GM12878 (cell line): ENCODE measurements around the gene XIRP1. TPM values are rescaled to one million over a fixed set of nuclear protein-coding genes. Genes with fewer than 3 reads are reported as not detected.

Experiments
- ATAC-seq: fragments of 200-7000 bp; cut with Tn5 transposase; 3 replicates; pipeline ENCODE4 v1.9.1; 2020; ENCODE audit warnings: mild to moderate bottlenecking, moderate library complexity
- BruUV-seq: library from RNA; stranded (reverse); fragments of 400-500 nt; replicated peaks from 2 replicates; lab custom pipeline; 2021; lab: Mats Ljungman, UMichigan
- CTCF ChIA-PET: fragments of 300-600 bp; sonication (Branson Sonifier 250); formaldehyde crosslinking; extraction: SDS; loops from one replicate; lab custom pipeline; 2021; ENCODE audit warnings: inconsistent platforms; lab: Yijun Ruan, JAX
- POLR2A ChIA-PET: fragments of 350-600 bp; formaldehyde crosslinking; extraction: SDS; loops from one replicate; lab custom pipeline; 2021; ENCODE audit warnings: inconsistent platforms; lab: Charles Lee
- RAD21 ChIA-PET: fragments of 300-600 bp; sonication (Branson Sonifier 250); formaldehyde crosslinking; loops from one replicate; lab custom pipeline; 2023; ENCODE audit warnings: antibody characterized with exemption; ENCODE audit not compliant: unreplicated experiment; lab: Charles Lee
- SMC1A ChIA-PET: fragments of 300-600 bp; sonication (Branson Sonifier 250); formaldehyde crosslinking; loops from one replicate; lab custom pipeline; 2023; ENCODE audit not compliant: unreplicated experiment, uncharacterized antibody; lab: Charles Lee
- DNase-seq: peaks from one replicate; pipeline ENCODE4 v3.0.0-alpha.2; 2011; ENCODE audit warnings: low read depth, low spot score
- FAIRE-seq: peaks from 3 replicates; lab custom pipeline; 2011; peaks lifted over from hg19 to GRCh38; lab: Jason Lieb, UNC
- H2AFZ ChIP-seq: 2 replicates; pipeline ENCODE4 v1.6.0; 2011; ENCODE audit warnings: low read depth, low read length, control low read depth; ENCODE audit not compliant: control insufficient read depth
- H3K27ac ChIP-seq: 2 replicates; pipeline ENCODE4 v1.5.1; 2011; ENCODE audit warnings: control low read depth; ENCODE audit not compliant: control insufficient read depth, insufficient read depth
- H3K27me3 ChIP-seq, 2 experiments: replicated peaks in 1 of 2; 2 replicates each; pipeline versions ENCODE4 v1.6.0 to v1.6.1; 2011; ENCODE audit warnings: low read length in 1 of 2; ENCODE audit not compliant: control insufficient read depth in 2 of 2, insufficient read depth in 2 of 2
- H3K36me3 ChIP-seq, 2 experiments: 2 replicates each; pipeline ENCODE4 v1.5.1; 2011; ENCODE audit warnings: low read length in 1 of 2; ENCODE audit not compliant: control insufficient read depth in 2 of 2, insufficient read depth in 2 of 2
- H3K4me1 ChIP-seq: 2 replicates; pipeline ENCODE4 v1.6.1; 2011; ENCODE audit warnings: mild to moderate bottlenecking, low read length, moderate library complexity, mixed read lengths; ENCODE audit not compliant: control insufficient read depth, insufficient read depth
- H3K4me2 ChIP-seq: 2 replicates; pipeline ENCODE4 v1.6.0; 2011; ENCODE audit warnings: control low read depth; ENCODE audit not compliant: control insufficient read depth, insufficient read depth
- H3K4me3 ChIP-seq: fragments of 200-600 bp; sonication (generic); 2 replicates; pipeline ENCODE4 v1.5.1; 2016
- H3K79me2 ChIP-seq: 2 replicates; pipeline ENCODE4 v1.6.0; 2011; ENCODE audit warnings: low read length; ENCODE audit not compliant: control insufficient read depth, insufficient read depth
- H3K9ac ChIP-seq: 2 replicates; pipeline ENCODE4 v1.8.0; 2011; ENCODE audit warnings: low read length, control low read depth, mixed read lengths; ENCODE audit not compliant: control insufficient read depth, insufficient read depth
- H3K9me3 ChIP-seq: replicated peaks from 3 replicates; pipeline ENCODE4 v1.5.1; 2011; ENCODE audit warnings: mild to moderate bottlenecking, low read length; ENCODE audit not compliant: control insufficient read depth, insufficient read depth
- H4K20me1 ChIP-seq: 2 replicates; pipeline ENCODE4 v1.6.0; 2011; ENCODE audit not compliant: control insufficient read depth, insufficient read depth
- BHLHE40 ChIP-seq, 2 experiments: fragments of 450-650 bp in 1 of 2; IDR thresholded peaks; 2 replicates each; pipeline ENCODE4 v1.6.1; 2011 to 2017; ENCODE audit warnings: low read depth in 2 of 2, borderline replicate concordance in 1 of 2, improper control_type of control experiment in 1 of 2, low read length in 1 of 2, mild to moderate bottlenecking in 1 of 2
- CTCF ChIP-seq, 3 experiments: IDR thresholded peaks in 2 of 3; conservative IDR thresholded peaks in 1 of 3; 2 replicates each; pipeline ENCODE4 v1.5.1; 2011; ENCODE audit warnings: low read depth in 3 of 3, low read length in 3 of 3, mild to moderate bottlenecking in 3 of 3, control low read depth in 2 of 3, moderate library complexity in 2 of 3, inconsistent platforms in 1 of 3, mixed read lengths in 1 of 3; ENCODE audit not compliant: control insufficient read depth in 2 of 3, insufficient read depth in 1 of 3; ENCODE audit errors: extremely low read depth in 1 of 3
- DPF2 ChIP-seq: fragments of 450-650 bp; IDR thresholded peaks from 2 replicates; pipeline ENCODE4 v1.6.1; 2017; ENCODE audit warnings: mild to moderate bottlenecking
- E2F4 ChIP-seq: IDR thresholded peaks from 2 replicates; pipeline ENCODE4 v1.6.1; 2012; ENCODE audit warnings: low read depth, low read length, improper control_type of control experiment
- FOXM1 ChIP-seq: IDR thresholded peaks from 2 replicates; pipeline ENCODE4 v1.6.1; 2012; ENCODE audit warnings: low read depth, mild to moderate bottlenecking, inconsistent platforms, low read length, moderate library complexity
- GABPA ChIP-seq: IDR thresholded peaks from 2 replicates; pipeline ENCODE4 v1.6.1; 2014; ENCODE audit warnings: antibody characterized with exemption, low read depth, mild to moderate bottlenecking, inconsistent platforms
- MYB ChIP-seq: fragments of 150-350 bp; IDR thresholded peaks from 2 replicates; pipeline ENCODE4 v1.6.1; 2014; ENCODE audit warnings: mild to moderate bottlenecking, low read depth, low read length, borderline replicate concordance
- NBN ChIP-seq: fragments of 450-650 bp; IDR thresholded peaks from 2 replicates; pipeline ENCODE4 v1.6.1; 2016
- SMAD5 ChIP-seq: IDR thresholded peaks from 2 replicates; pipeline ENCODE4 v1.6.1; 2016; ENCODE audit warnings: antibody characterized with exemption, low read depth
- TCF3 ChIP-seq: IDR thresholded peaks from 2 replicates; pipeline ENCODE4 v1.6.1; 2012; ENCODE audit warnings: low read depth, mild to moderate bottlenecking, low read length, borderline replicate concordance; ENCODE audit not compliant: insufficient read depth
- ZBTB40 ChIP-seq: fragments of 450-650 bp; IDR thresholded peaks from 2 replicates; pipeline ENCODE4 v1.6.1; 2016; ENCODE audit warnings: mild to moderate bottlenecking, moderate library complexity, borderline replicate concordance
- ZNF384 ChIP-seq: IDR thresholded peaks from 2 replicates; pipeline ENCODE4 v1.6.1; 2012; ENCODE audit warnings: low read depth, mild to moderate bottlenecking, low read length, improper control_type of control experiment, borderline replicate concordance
- WGBS: methylation state at CpG from one replicate; pipeline ENCODE4 v1.1.6; 2016; ENCODE audit warnings: low lambda C conversion rate; ENCODE audit not compliant: insufficient replicate concordance, insufficient coverage; ENCODE audit errors: missing lambda C conversion rate; 5-methylcytosine and 5-hydroxymethylcytosine counted together
- in situ Hi-C: fragments of 300-500 bp; cut with MboI; formaldehyde crosslinking; loops from 9 replicates; pipeline ENCODE4 v1.14.3; 2018; ENCODE audit warnings: mixed read lengths
- intact Hi-C: fragments of 100-400 bp; cut with micrococcal nuclease; formaldehyde crosslinking; loops from one replicate; pipeline ENCODE4 v1.14.2; 2022; ENCODE audit not compliant: unreplicated experiment
- polyA plus RNA-seq, 11 experiments: library from polyadenylated mRNA; depleted of rRNA in 4 of 11; unstranded in 6 of 11; stranded (reverse) in 5 of 11; fragments of >200 nt; fragmentation: Nextera tagmentation in 4 of 11; fragmentation: Illumina TruSeq in 1 of 11; extraction: Ambion mirVana in 4 of 11; extraction: Trizol in 1 of 11; gene quantifications; 1 replicate in 1 of 11; 2 replicates in 10 of 11; pipeline versions ENCODE4 v1.2.1 to v1.2.3, GENCODE V29; 2011 to 2016; ENCODE audit warnings: inconsistent platforms in 2 of 11, missing spikeins in 2 of 11, low read depth in 1 of 11
- total RNA-seq, 4 experiments: library from RNA; depleted of rRNA in 3 of 4; stranded (reverse); fragments of >200 nt in 3 of 4; fragmentation: Illumina TruSeq in 1 of 4; extraction: Trizol in 1 of 4; gene quantifications; 2 replicates each; pipeline versions ENCODE4 v1.2.1 to v1.2.3, GENCODE V29; 2013 to 2021

The XIRP1 gene
- total and polyA plus RNA-seq, 10 of the 15 experiments (the other 5 are each of a cell fraction or from before 2014, with no cell fraction given): 0.03 to 0.38 (median 0.08) TPM; not detected in 1

GRCh38 chr3:39178553-39178952 lies 13.8 kb downstream of the XIRP1 start:
- POLR2A ChIA-PET: interaction anchor here (0.7 to 1.6 kb wide), 4 partner anchors 13 to 229 kb away, joined by 3 to 13 read pairs (median 6); partner anchors contain the start of gene XIRP1
- RAD21 ChIA-PET: interaction anchor here (0.5 to 3.6 kb wide), 12 partner anchors 11 to 110 kb away, joined by 3 to 31 read pairs (median 6); no protein-coding TSS in a partner anchor
- Histone ChIP-seq H3K79me2 (no peaks in the 10 kb centered on the region), H3K4me2 (peak overlapping the region; percentile 98), H2AFZ (no peak overlapping the region; the same call in 1 of the 2 replicates), H3K9me3 (no peaks in the 10 kb centered on the region), H3K27me3 (no peaks in the 10 kb centered on the region), H3K4me1 (peaks cover 12% of the 10 kb centered on the region), H3K9ac (peak overlapping the region; percentile 69), H4K20me1 (no peaks in the 10 kb centered on the region), H3K27ac (no peak overlapping the region), H3K4me3 (peak overlapping the region; percentile 77), H3K36me3 (no peaks in the 10 kb centered on the region)
- 86% methylated on average over 4 of the region's 4 CpGs for WGBS
- SMC1A ChIA-PET: interaction anchor here (1.0 to 5.2 kb wide), 12 partner anchors 9 to 179 kb away, joined by 3 to 34 read pairs (median 6); partner anchors contain the start of genes GORASP1, TTC21A and XIRP1
- no TSS peak for BruUV-seq
- CTCF ChIA-PET: interaction anchor here (0.7 to 5.0 kb wide), 10 partner anchors 10 to 112 kb away, joined by 3 to 39 read pairs (median 6); partner anchors contain the start of gene XIRP1
- in situ Hi-C loops (no loop called here), intact Hi-C loops (no loop called here)
- TF ChIP-seq DPF2 (no peak), E2F4 (no peak), GABPA (no peak), ZBTB40 (no peak), SMAD5 (no peak), NBN (no peak), FOXM1 (no peak), BHLHE40 (IDR thresholded peaks at IDR 0.05; ENCODE audit: borderline replicate concordance in 1 of 2, low read depth in 2 of 2, low read length in 1 of 2) (no peak), CTCF (IDR thresholded peaks at IDR 0.05 in 2 of 3, conservative IDR thresholded peaks at IDR 0.05 in 1 of 3; ENCODE audit: control insufficient read depth in 2 of 3, extremely low read depth in 1 of 3, insufficient read depth in 1 of 3, low read depth in 3 of 3, low read length in 3 of 3) (no peak), MYB (no peak), TCF3 (no peak), ZNF384 (no peak)
- DNase-seq (no peak), FAIRE-seq (no peak), ATAC-seq (no peak)
